Panc1 (cell line): ENCODE measurements around the gene HEXD. TPM values are rescaled to one million over a fixed set of nuclear protein-coding genes. Genes with fewer than 3 reads are reported as not detected.

Experiments used
- ATAC-seq: fragments of 200-7000 bp; cut with Tn5 transposase; 2 replicates; pipeline ENCODE4 v1.9.1; 2020; ENCODE audit warnings: mild to moderate bottlenecking, moderate library complexity
- BruUV-seq: library from RNA; stranded (reverse); fragments of 400-500 nt; replicated peaks from 2 replicates; lab custom pipeline; 2021; lab: Mats Ljungman, UMichigan
- CTCF ChIA-PET: fragments of 300-600 bp; sonication (Branson Sonifier 250); formaldehyde crosslinking; loops from one replicate; lab custom pipeline; 2022; ENCODE audit warnings: antibody characterized with exemption; lab: Charles Lee
- POLR2A ChIA-PET: fragments of 300-600 bp; sonication (Branson Sonifier 250); formaldehyde crosslinking; loops from one replicate; lab custom pipeline; 2022; ENCODE audit warnings: antibody characterized with exemption; lab: Charles Lee
- DNase-seq: peaks from one replicate; pipeline ENCODE4 v3.0.0-alpha.2; 2010; ENCODE audit warnings: low read depth, low spot score
- H3K27ac ChIP-seq: 2 replicates; pipeline ENCODE4 v1.5.1; 2011; ENCODE audit warnings: mild to moderate bottlenecking, low read length, inconsistent platforms
- H3K27me3 ChIP-seq: fragments of 200-500 bp; sonication (Bioruptor generic); 2 replicates; pipeline ENCODE4 v1.6.0; 2014; ENCODE audit warnings: low read length, inconsistent platforms; ENCODE audit not compliant: control insufficient read depth, insufficient read depth
- H3K36me3 ChIP-seq: fragments of 200-500 bp; sonication (Bioruptor generic); 2 replicates; pipeline ENCODE4 v1.5.1; 2014; ENCODE audit warnings: inconsistent platforms, mild to moderate bottlenecking, low read length, moderate library complexity; ENCODE audit not compliant: control insufficient read depth, insufficient read depth
- H3K4me1 ChIP-seq: 2 replicates; pipeline ENCODE4 v1.5.1; 2011; ENCODE audit warnings: inconsistent platforms, mild to moderate bottlenecking, low read length, moderate library complexity; ENCODE audit not compliant: control insufficient read depth, insufficient read depth
- H3K4me3 ChIP-seq, 2 experiments: 2 replicates each; pipeline ENCODE4 v1.5.1; 2011 to 2012; ENCODE audit warnings: low read depth in 2 of 2, low read length in 2 of 2, mild to moderate bottlenecking in 2 of 2, inconsistent platforms in 1 of 2, moderate library complexity in 1 of 2
- H3K9me3 ChIP-seq: fragments of 200-500 bp; sonication (Bioruptor generic); 2 replicates; pipeline ENCODE4 v1.5.1; 2014; ENCODE audit warnings: low read depth, mild to moderate bottlenecking, inconsistent platforms, low read length, moderate library complexity; ENCODE audit not compliant: control insufficient read depth, insufficient read depth
- POLR2AphosphoS5 ChIP-seq: IDR thresholded peaks from 2 replicates; pipeline ENCODE4 v1.6.1; 2012; ENCODE audit warnings: mild to moderate bottlenecking, low read depth, low read length, moderate library complexity
- SIN3A ChIP-seq: IDR thresholded peaks from 2 replicates; pipeline ENCODE4 v1.6.1; 2012; ENCODE audit warnings: low read depth, mild to moderate bottlenecking, low read length, moderate library complexity, borderline replicate concordance; ENCODE audit not compliant: insufficient read depth
- TCF7L2 ChIP-seq: IDR thresholded peaks from 2 replicates; pipeline ENCODE4 v1.6.1; 2011; ENCODE audit warnings: mild to moderate bottlenecking, low read depth, low read length, inconsistent platforms
- in situ Hi-C: cut with HindIII; loops from 2 replicates; pipeline ENCODE4 v1.10.0; 2016; ENCODE audit warnings: low sequenced_read_pairs, low pct_unique_long_range_greater_than_20kb
- intact Hi-C: fragments of 100-400 bp; cut with micrococcal nuclease; formaldehyde crosslinking; loops from one replicate; pipeline ENCODE4 v1.10.0; 2022; ENCODE audit not compliant: unreplicated experiment
- total RNA-seq: library from RNA; stranded (reverse); gene quantifications from one replicate; pipeline ENCODE4 v1.2.1, GENCODE V29; 2021; ENCODE audit not compliant: unreplicated experiment
- TF ChIP-seq, protein P1 (sequence below): fragments of 450-650 bp; IDR thresholded peaks from 2 replicates; pipeline ENCODE4 v1.5.1; 2017; ENCODE audit warnings: mild to moderate bottlenecking
- TF ChIP-seq, protein P2 (sequence below), 2 experiments: IDR thresholded peaks; 2 replicates each; pipeline ENCODE4 v1.6.1; 2011 to 2012; ENCODE audit warnings: low read depth in 2 of 2, control low read depth in 1 of 2, low read length in 1 of 2, mild to moderate bottlenecking in 1 of 2, moderate library complexity in 1 of 2; ENCODE audit not compliant: insufficient read depth in 1 of 2

Gene HEXD
- total RNA-seq, 1 experiment from 2014 or later: 25.6 TPM

DNA sequence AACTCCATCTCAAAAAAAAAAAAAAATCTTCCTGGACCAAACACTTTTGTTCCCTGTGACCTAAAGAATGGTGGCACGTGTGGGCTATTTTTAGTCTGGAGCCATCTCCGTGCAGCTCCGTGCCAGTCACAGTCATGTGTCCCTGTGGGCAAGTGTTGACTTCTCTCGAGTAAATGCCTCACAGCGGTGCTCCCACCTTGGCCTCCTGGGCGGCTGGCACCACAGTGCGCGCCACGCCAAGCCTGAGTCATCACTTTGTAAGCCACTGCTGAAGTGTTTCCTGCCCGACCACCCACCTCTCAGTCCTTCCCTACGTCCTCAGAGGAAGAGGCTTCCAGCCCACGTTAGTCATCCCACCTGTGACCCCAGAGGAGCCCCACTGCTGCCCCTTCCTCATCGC is 10.9 kb upstream of the HEXD start:
- no TSS peak for BruUV-seq
- intact Hi-C loops (no loop called here), in situ Hi-C loops (no loop called here)
- no peaks in the 10 kb centered on the region for H3K4me1 ChIP-seq
- H3K27ac ChIP-seq: no peak overlapping the region
- ChIA-PET POLR2A (interaction anchor here (0.6 kb wide), 1 partner anchor 14 kb away, joined by 3 read pairs; no protein-coding TSS in a partner anchor), CTCF (no interaction called here)
- H3K36me3 ChIP-seq: no peaks in the 10 kb centered on the region
- ATAC-seq (no peak), DNase-seq (no peak)
- H3K27me3 ChIP-seq: no peaks in the 10 kb centered on the region
- H3K4me3 ChIP-seq: no peak overlapping the region
- no peak for TF ChIP-seq POLR2AphosphoS5
- TF ChIP-seq TCF7L2: no peak
- TF ChIP-seq SIN3A: no peak
- H3K9me3 ChIP-seq: no peaks in the 10 kb centered on the region

DNA sequence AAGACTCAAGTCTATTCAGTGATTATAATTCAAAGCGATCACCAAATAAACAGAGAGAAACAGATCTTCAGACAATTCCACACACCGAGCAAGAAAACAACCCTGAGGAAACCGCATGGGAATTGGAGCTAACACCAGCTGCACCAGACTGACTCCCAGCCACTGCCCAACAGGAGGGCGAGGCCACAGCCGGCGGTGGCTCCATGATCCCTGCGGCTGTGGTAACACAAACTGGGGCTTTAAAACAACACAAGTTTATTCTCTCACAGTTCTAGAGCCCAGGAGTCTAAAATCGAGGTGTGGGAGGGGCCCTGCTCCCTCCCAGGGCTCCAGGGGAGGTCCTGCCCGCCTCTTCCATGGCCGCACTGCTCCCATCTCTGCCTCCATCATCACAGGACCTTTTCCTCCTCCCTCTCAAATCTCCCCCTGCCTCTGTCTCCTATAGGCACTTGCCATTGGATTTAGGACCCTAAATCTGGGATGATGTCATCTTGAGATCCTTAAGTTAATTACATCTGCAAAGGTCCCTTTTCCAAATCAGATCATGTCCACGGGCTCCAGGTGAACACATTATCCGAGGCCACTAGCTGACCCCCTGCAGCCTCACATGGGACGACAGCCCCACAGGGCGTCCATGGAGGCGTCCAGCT is 9.7 kb upstream of the HEXD start:
- Histone ChIP-seq H3K4me3 (no peak overlapping the region), H3K9me3 (no peaks in the 10 kb centered on the region), H3K27me3 (no peaks in the 10 kb centered on the region), H3K4me1 (peaks cover 4% of the 10 kb centered on the region; the same call in 1 of the 2 replicates), H3K27ac (no peak overlapping the region), H3K36me3 (no peaks in the 10 kb centered on the region)
- TF ChIP-seq, protein P1, sequence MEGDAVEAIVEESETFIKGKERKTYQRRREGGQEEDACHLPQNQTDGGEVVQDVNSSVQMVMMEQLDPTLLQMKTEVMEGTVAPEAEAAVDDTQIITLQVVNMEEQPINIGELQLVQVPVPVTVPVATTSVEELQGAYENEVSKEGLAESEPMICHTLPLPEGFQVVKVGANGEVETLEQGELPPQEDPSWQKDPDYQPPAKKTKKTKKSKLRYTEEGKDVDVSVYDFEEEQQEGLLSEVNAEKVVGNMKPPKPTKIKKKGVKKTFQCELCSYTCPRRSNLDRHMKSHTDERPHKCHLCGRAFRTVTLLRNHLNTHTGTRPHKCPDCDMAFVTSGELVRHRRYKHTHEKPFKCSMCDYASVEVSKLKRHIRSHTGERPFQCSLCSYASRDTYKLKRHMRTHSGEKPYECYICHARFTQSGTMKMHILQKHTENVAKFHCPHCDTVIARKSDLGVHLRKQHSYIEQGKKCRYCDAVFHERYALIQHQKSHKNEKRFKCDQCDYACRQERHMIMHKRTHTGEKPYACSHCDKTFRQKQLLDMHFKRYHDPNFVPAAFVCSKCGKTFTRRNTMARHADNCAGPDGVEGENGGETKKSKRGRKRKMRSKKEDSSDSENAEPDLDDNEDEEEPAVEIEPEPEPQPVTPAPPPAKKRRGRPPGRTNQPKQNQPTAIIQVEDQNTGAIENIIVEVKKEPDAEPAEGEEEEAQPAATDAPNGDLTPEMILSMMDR: no peak
- TF ChIP-seq, protein P2, sequence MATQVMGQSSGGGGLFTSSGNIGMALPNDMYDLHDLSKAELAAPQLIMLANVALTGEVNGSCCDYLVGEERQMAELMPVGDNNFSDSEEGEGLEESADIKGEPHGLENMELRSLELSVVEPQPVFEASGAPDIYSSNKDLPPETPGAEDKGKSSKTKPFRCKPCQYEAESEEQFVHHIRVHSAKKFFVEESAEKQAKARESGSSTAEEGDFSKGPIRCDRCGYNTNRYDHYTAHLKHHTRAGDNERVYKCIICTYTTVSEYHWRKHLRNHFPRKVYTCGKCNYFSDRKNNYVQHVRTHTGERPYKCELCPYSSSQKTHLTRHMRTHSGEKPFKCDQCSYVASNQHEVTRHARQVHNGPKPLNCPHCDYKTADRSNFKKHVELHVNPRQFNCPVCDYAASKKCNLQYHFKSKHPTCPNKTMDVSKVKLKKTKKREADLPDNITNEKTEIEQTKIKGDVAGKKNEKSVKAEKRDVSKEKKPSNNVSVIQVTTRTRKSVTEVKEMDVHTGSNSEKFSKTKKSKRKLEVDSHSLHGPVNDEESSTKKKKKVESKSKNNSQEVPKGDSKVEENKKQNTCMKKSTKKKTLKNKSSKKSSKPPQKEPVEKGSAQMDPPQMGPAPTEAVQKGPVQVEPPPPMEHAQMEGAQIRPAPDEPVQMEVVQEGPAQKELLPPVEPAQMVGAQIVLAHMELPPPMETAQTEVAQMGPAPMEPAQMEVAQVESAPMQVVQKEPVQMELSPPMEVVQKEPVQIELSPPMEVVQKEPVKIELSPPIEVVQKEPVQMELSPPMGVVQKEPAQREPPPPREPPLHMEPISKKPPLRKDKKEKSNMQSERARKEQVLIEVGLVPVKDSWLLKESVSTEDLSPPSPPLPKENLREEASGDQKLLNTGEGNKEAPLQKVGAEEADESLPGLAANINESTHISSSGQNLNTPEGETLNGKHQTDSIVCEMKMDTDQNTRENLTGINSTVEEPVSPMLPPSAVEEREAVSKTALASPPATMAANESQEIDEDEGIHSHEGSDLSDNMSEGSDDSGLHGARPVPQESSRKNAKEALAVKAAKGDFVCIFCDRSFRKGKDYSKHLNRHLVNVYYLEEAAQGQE (IDR thresholded peaks at IDR 0.05; ENCODE audit: insufficient read depth in 1 of 2, low read depth in 2 of 2, low read length in 1 of 2): no peak
- TF ChIP-seq POLR2AphosphoS5 (no peak), SIN3A (no peak), TCF7L2 (no peak)
- ATAC-seq (no peak), DNase-seq (no peak)
- POLR2A ChIA-PET: no interaction called here
- in situ Hi-C loops (no loop called here), intact Hi-C loops (no loop called here)
- CTCF ChIA-PET: no interaction called here
- BruUV-seq: no TSS peak

DNA sequence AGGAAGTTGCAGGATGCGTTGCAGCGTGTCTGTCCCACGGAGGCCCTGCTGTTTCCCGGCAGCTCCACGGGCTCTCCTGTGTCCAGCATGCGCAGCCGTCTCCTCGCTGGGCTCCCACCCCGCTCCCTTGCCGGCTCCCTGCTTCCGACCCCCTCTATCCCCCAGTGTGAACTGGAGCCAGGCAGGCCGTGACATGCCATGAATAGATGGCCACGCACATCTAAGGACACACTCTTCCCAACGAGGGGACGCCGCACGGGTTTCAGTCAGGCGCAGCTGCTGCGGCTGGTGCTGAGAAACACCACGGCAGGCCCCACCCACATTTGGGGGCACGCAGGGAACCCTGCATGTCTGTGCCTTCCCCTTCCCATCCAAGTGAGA is 9.2 kb upstream of the HEXD start:
- DNase-seq (no peak), ATAC-seq (no peak)
- no peaks in the 10 kb centered on the region for H3K36me3 ChIP-seq
- in situ Hi-C loops (no loop called here), intact Hi-C loops (no loop called here)
- H3K4me1 ChIP-seq: peaks cover 4% of the 10 kb centered on the region; the same call in 1 of the 2 replicates
- ChIA-PET CTCF (no interaction called here), POLR2A (no interaction called here)
- no TSS peak for BruUV-seq
- H3K4me3 ChIP-seq: no peak overlapping the region
- H3K27me3 ChIP-seq: no peaks in the 10 kb centered on the region
- H3K27ac ChIP-seq: no peak overlapping the region
- H3K9me3 ChIP-seq: no peaks in the 10 kb centered on the region
- TF ChIP-seq TCF7L2: no peak
- TF ChIP-seq POLR2AphosphoS5: no peak
- no peak for TF ChIP-seq SIN3A
- TF ChIP-seq, protein P2 (IDR thresholded peaks at IDR 0.05; ENCODE audit: insufficient read depth in 1 of 2, low read depth in 2 of 2, low read length in 1 of 2): no peak
- TF ChIP-seq, protein P1: no peak
